ENCODE results near the gene OR51E1. TPM values are rescaled to one million over a fixed set of nuclear protein-coding genes. Genes with fewer than 3 reads are reported as not detected.
A peak's percentile ranks its signal among the peaks of the same experiment; 100 is the strongest.

OR51E1 gene
- total and polyA plus RNA-seq, 9 of the 15 experiments (the other 6 are each of a cell fraction or from before 2014, with no cell fraction given), result 0.03 to 0.04 TPM; not detected in 7

GRCh38 chr11:4658629-4659445 lies 15.1 kb downstream of the OR51E1 start (continued):
- TF ChIP-seq KDM2B (CRISPR knock-in tag; IDR thresholded peaks at IDR 0.05) (no peak), TCF3 (CRISPR knock-in tag; IDR thresholded peaks at IDR 0.05) (peak; percentile 83), ETS1 (conservative IDR thresholded peaks at IDR 0.05; ENCODE audit: control insufficient read depth, low read depth, low read length) (no peak), KLF13 (tag; IDR thresholded peaks at IDR 0.05; ENCODE audit: borderline replicate concordance, low read depth) (no peak), RHOXF2B (CRISPR knock-in tag; conservative IDR thresholded peaks at IDR 0.05) (no peak), GABPB2 (CRISPR knock-in tag; conservative IDR thresholded peaks at IDR 0.05) (no peak), ZNF23 (CRISPR knock-in tag; IDR thresholded peaks at IDR 0.05) (no peak), ZNF24 (IDR thresholded peaks at IDR 0.05) (no peak), RCOR1 (IDR thresholded peaks at IDR 0.05; ENCODE audit: borderline replicate concordance in 1 of 2, low read depth in 2 of 2, low read length in 2 of 2) (no peak; a peak in 1 of 4 replicates), GATAD2A (IDR thresholded peaks at IDR 0.05) (no peak), FOXK2 (conservative IDR thresholded peaks at IDR 0.05 in 1 of 2, IDR thresholded peaks at IDR 0.05 in 1 of 2; ENCODE audit: low read depth in 2 of 2) (no peak), KAT7 (CRISPR knock-in tag; IDR thresholded peaks at IDR 0.05; ENCODE audit: borderline replicate concordance) (no peak), CBFA2T2 (conservative IDR thresholded peaks at IDR 0.05) (peak; percentile 71), SPI1 (IDR thresholded peaks at IDR 0.05; ENCODE audit: borderline replicate concordance, low read depth, low read length) (no peak), GATA2 (CRISPR knock-in tag; IDR thresholded peaks at IDR 0.05) (peak; percentile 40; the same call in 1 of the 2 replicates), SMARCA5 (IDR thresholded peaks at IDR 0.05) (no peak), KHSRP (IDR thresholded peaks at IDR 0.05) (no peak), ZNF165 (CRISPR knock-in tag; IDR thresholded peaks at IDR 0.05; ENCODE audit: borderline replicate concordance) (no peak), STAT5A (IDR thresholded peaks at IDR 0.05; ENCODE audit: borderline replicate concordance, low read length) (peak; percentile 47; the same call in 1 of the 2 replicates), SNAPC5 (CRISPR knock-in tag; IDR thresholded peaks at IDR 0.05) (no peak), CCNT2 (IDR thresholded peaks at IDR 0.05; ENCODE audit: borderline replicate concordance, extremely low read depth, insufficient read length, low read depth, low read length) (no peak), MEIS2 (IDR thresholded peaks at IDR 0.05; ENCODE audit: partially characterized antibody) (no peak), LEF1 (IDR thresholded peaks at IDR 0.05) (peak; percentile 97), DPF2 (IDR thresholded peaks at IDR 0.05) (peak; percentile 63; the same call in 1 of the 2 replicates), NFRKB (IDR thresholded peaks at IDR 0.05; ENCODE audit: low read depth) (peak; percentile 61), TEAD4 (IDR thresholded peaks at IDR 0.05; ENCODE audit: low read length) (peak; percentile 94), TEAD4 (CRISPR knock-in tag; IDR thresholded peaks at IDR 0.05; ENCODE audit: borderline replicate concordance) (no peak), RFX1 (IDR thresholded peaks at IDR 0.05) (no peak), NFIC (IDR thresholded peaks at IDR 0.05) (peak; percentile 23; the same call in 1 of the 2 replicates), CREBBP (IDR thresholded peaks at IDR 0.05; ENCODE audit: low read depth, low read length) (no peak), ZNF274 (IDR thresholded peaks at IDR 0.05; ENCODE audit: borderline replicate concordance, low read depth, low read length) (no peak), RBFOX2 (IDR thresholded peaks at IDR 0.05; ENCODE audit: low read depth, low read length) (no peak), GABPA (tag; conservative IDR thresholded peaks at IDR 0.05; ENCODE audit: low read depth) (no peak)

All from K562 (cell line).